Ramos (cell line): ENCODE data around the gene KIAA1755.
"Not testable (repeated sequence)": the region's sequence is repeated elsewhere in the genome, so short reads cannot be mapped to it uniquely, and the experiment has no call there.

ENCODE experiments used
- in situ Hi-C: fragments of 300-500 bp; cut with MboI; formaldehyde crosslinking; loops from one replicate; pipeline ENCODE4 v1.14.3; 2022; ENCODE audit warnings: low sequenced_read_pairs; ENCODE audit not compliant: unreplicated experiment

Gene KIAA1755

GRCh38 chr20:38269040-38269439 is 8.5 kb upstream of the KIAA1755 start:
- in situ Hi-C loops = no loop called here

GRCh38 chr20:38267901-38268514 is 7.5 kb upstream of the KIAA1755 start:
- in situ Hi-C loops = no loop called here

- in situ Hi-C loops = no loop called here
Measured at GRCh38 chr20:38267296-38267695, 6.8 kb upstream of the KIAA1755 start.

- in situ Hi-C loops = no loop called here
Measured at GRCh38 chr20:38266426-38266825, 5.9 kb upstream of the KIAA1755 start.

GRCh38 chr20:38262931-38263330 is 2.4 kb upstream of the KIAA1755 start:
- in situ Hi-C loops = no loop called here

- in situ Hi-C loops = no loop called here
Measured at GRCh38 chr20:38261054-38261390, 487 bp upstream of the KIAA1755 start.

GRCh38 chr20:38260025-38260377 is 534 bp downstream of the KIAA1755 start:
- in situ Hi-C loops = no loop called here

GRCh38 chr20:38258545-38259215 is 1.9 kb downstream of the KIAA1755 start:
- in situ Hi-C loops = no loop called here

GRCh38 chr20:38256966-38257365 is 3.6 kb downstream of the KIAA1755 start:
- in situ Hi-C loops = no loop called here

GRCh38 chr20:38256021-38256420 is 4.5 kb downstream of the KIAA1755 start:
- in situ Hi-C loops = no loop called here

GRCh38 chr20:38255393-38255792 is 5.1 kb downstream of the KIAA1755 start:
- in situ Hi-C loops = no loop called here

GRCh38 chr20:38254621-38255020 is 5.9 kb downstream of the KIAA1755 start:
- in situ Hi-C loops = not testable (repeated sequence)

GRCh38 chr20:38253571-38253970 is 7.0 kb downstream of the KIAA1755 start:
- in situ Hi-C loops = no loop called here

- in situ Hi-C loops = no loop called here
Measured at GRCh38 chr20:38252292-38253288, 7.9 kb downstream of the KIAA1755 start.

GRCh38 chr20:38251441-38251840 is 9.1 kb downstream of the KIAA1755 start:
- in situ Hi-C loops = not testable (repeated sequence)

GRCh38 chr20:38250609-38251008 is 9.9 kb downstream of the KIAA1755 start:
- in situ Hi-C loops = no loop called here

- in situ Hi-C loops = no loop called here
Measured at GRCh38 chr20:38249536-38250310, 10.8 kb downstream of the KIAA1755 start.

GRCh38 chr20:38248133-38248532 is 12.4 kb downstream of the KIAA1755 start:
- in situ Hi-C loops = no loop called here

GRCh38 chr20:38247725-38248124 is 12.8 kb downstream of the KIAA1755 start:
- in situ Hi-C loops = not testable (repeated sequence)

- in situ Hi-C loops = no loop called here
Measured at GRCh38 chr20:38247166-38247509, 13.4 kb downstream of the KIAA1755 start.
